B cell (primary cell): Measurements from ENCODE around the gene ZSWIM3. TPM values are rescaled to one million over a fixed set of nuclear protein-coding genes. Genes with fewer than 3 reads are reported as not detected.

ENCODE experiments used
- ATAC-seq: fragments of 200-7000 bp; cut with Tn5 transposase; one replicate; pipeline ENCODE4 v1.10.0; 2021; ENCODE audit warnings: low read depth, mild to moderate bottlenecking, moderate number of reproducible peaks, moderate library complexity
- CTCF ChIA-PET: fragments of 350-600 bp; sonication (Branson Sonifier 250); formaldehyde crosslinking; loops from one replicate; lab custom pipeline; 2021; ENCODE audit warnings: antibody characterized with exemption, inconsistent platforms; lab: Charles Lee
- POLR2A ChIA-PET: fragments of 350-600 bp; sonication (Branson Sonifier 250); formaldehyde crosslinking; loops from one replicate; lab custom pipeline; 2021; ENCODE audit warnings: antibody characterized with exemption; lab: Charles Lee
- DNase-seq: peaks from one replicate; pipeline ENCODE4 v3.0.0; 2013
- H2AFZ ChIP-seq: 2 replicates; pipeline ENCODE4 v1.6.1; 2012; ENCODE audit warnings: mild to moderate bottlenecking, low read depth, low read length; ENCODE audit not compliant: insufficient read depth, poor library complexity, severe bottlenecking
- H3K27ac ChIP-seq, 2 donors: 1 replicate in 1 of 2; 2 replicates in 1 of 2; pipeline ENCODE4 v1.5.1; 2012 to 2013; ENCODE audit warnings: low read length in 2 of 2, mild to moderate bottlenecking in 2 of 2, moderate library complexity in 1 of 2
- H3K27me3 ChIP-seq, 4 experiments: fragments of 200-600 bp in 1 of 4; sonication (generic) in 1 of 4; replicated peaks in 1 of 4; 1 replicate in 2 of 4; 2 replicates in 2 of 4; pipeline versions ENCODE4 v1.6.1 to v1.7.0; 2013 to 2016; ENCODE audit warnings: low read length in 3 of 4, mild to moderate bottlenecking in 2 of 4, mixed read lengths in 1 of 4, moderate library complexity in 1 of 4; ENCODE audit not compliant: insufficient read depth in 4 of 4, control insufficient read depth in 3 of 4; ENCODE audit errors: control extremely low read depth in 1 of 4
- H3K36me3 ChIP-seq, 2 experiments: replicated peaks in 1 of 2; 1 replicate in 1 of 2; 2 replicates in 1 of 2; pipeline versions ENCODE4 v1.6.1 to v1.7.1; 2013; ENCODE audit warnings: low read length in 1 of 2; ENCODE audit not compliant: insufficient read depth in 2 of 2, control insufficient read depth in 1 of 2; ENCODE audit errors: control extremely low read depth in 1 of 2, extremely low read depth in 1 of 2
- H3K4me1 ChIP-seq, 2 donors: fragments of 200-600 bp in 1 of 2; sonication (generic) in 1 of 2; 1 replicate in 1 of 2; 2 replicates in 1 of 2; pipeline versions ENCODE4 v1.5.1 to v1.6.1; 2013 to 2017; ENCODE audit warnings: low read length in 2 of 2; ENCODE audit not compliant: control insufficient read depth in 2 of 2, insufficient read depth in 2 of 2
- H3K4me2 ChIP-seq: replicated peaks from 2 replicates; pipeline ENCODE3; 2012; ENCODE audit warnings: mild to moderate bottlenecking, low read depth, low read length; ENCODE audit not compliant: poor library complexity, severe bottlenecking
- H3K4me3 ChIP-seq, 5 experiments: fragments of 200-600 bp in 1 of 5; sonication (generic) in 1 of 5; 1 replicate in 3 of 5; 2 replicates in 2 of 5; pipeline versions ENCODE4 v1.5.1 to v1.7.0; 2011 to 2016; ENCODE audit warnings: low read length in 4 of 5, mild to moderate bottlenecking in 4 of 5, low read depth in 2 of 5, control low read depth in 1 of 5, moderate library complexity in 1 of 5; ENCODE audit not compliant: insufficient read depth in 1 of 5; ENCODE audit errors: control extremely low read depth in 1 of 5, extremely low read depth in 1 of 5
- H3K79me2 ChIP-seq: fragments of 200-600 bp; sonication (generic); one replicate; pipeline ENCODE4 v1.6.0; 2016; ENCODE audit warnings: low read length; ENCODE audit not compliant: control insufficient read depth, insufficient read depth
- H3K9ac ChIP-seq: fragments of 200-600 bp; sonication (generic); 2 replicates; pipeline ENCODE4 v1.6.1; 2017; ENCODE audit warnings: mild to moderate bottlenecking, low read length, moderate library complexity
- H3K9me3 ChIP-seq, 3 donors: one replicate each; pipeline versions ENCODE4 v1.6.1 to v1.7.1; 2013; ENCODE audit warnings: low read length in 2 of 3; ENCODE audit not compliant: control insufficient read depth in 2 of 3, insufficient read depth in 1 of 3; ENCODE audit errors: control extremely low read depth in 1 of 3
- H4K20me1 ChIP-seq: 2 replicates; pipeline ENCODE4 v1.6.0; 2012; ENCODE audit warnings: mild to moderate bottlenecking, low read length; ENCODE audit not compliant: insufficient read depth, control insufficient read depth, poor library complexity, severe bottlenecking
- H3K27ac Mint-ChIP-seq: one replicate; pipeline ENCODE4 v1.8.0; 2021; ENCODE audit warnings: mixed read lengths
- H3K27me3 Mint-ChIP-seq: one replicate; pipeline ENCODE4 v1.8.0; 2021; ENCODE audit warnings: mixed read lengths
- H3K4me1 Mint-ChIP-seq: one replicate; pipeline ENCODE4 v1.8.0; 2021; ENCODE audit warnings: mixed read lengths
- H3K4me3 Mint-ChIP-seq: one replicate; pipeline ENCODE4 v1.8.0; 2021; ENCODE audit warnings: mixed read lengths
- H3K9me3 Mint-ChIP-seq: one replicate; pipeline ENCODE4 v1.8.0; 2022; ENCODE audit warnings: mixed read lengths; ENCODE audit not compliant: insufficient read depth
- CTCF ChIP-seq: fragments of 200-600 bp; IDR thresholded peaks from one replicate; pipeline ENCODE4 v1.8.0; 2022; ENCODE audit warnings: antibody characterized with exemption, mild to moderate bottlenecking
- EZH2 ChIP-seq: IDR thresholded peaks from 2 replicates; pipeline ENCODE4 v1.6.1; 2012; ENCODE audit warnings: borderline replicate concordance, low read depth, mild to moderate bottlenecking, moderate library complexity, low read length; ENCODE audit not compliant: insufficient read depth, poor library complexity, severe bottlenecking
- WGBS: methylation state at CpG from one replicate; pipeline ENCODE4 v1.1.5; 2013; ENCODE audit warnings: missing lambda C conversion rate; ENCODE audit not compliant: insufficient coverage; 5-methylcytosine and 5-hydroxymethylcytosine counted together
- intact Hi-C: fragments of 100-400 bp; cut with micrococcal nuclease; formaldehyde crosslinking; loops from one replicate; pipeline ENCODE4 v1.10.0; 2022
- polyA plus RNA-seq: library from polyadenylated mRNA; depleted of rRNA; stranded (reverse); fragments of >200 nt; gene quantifications from 2 replicates; pipeline ENCODE4 v1.2.3, GENCODE V29; 2012
- total RNA-seq, 2 donors: library from RNA; stranded (reverse); fragments of 120-200 nt in 1 of 2; gene quantifications; 1 replicate in 1 of 2; 2 replicates in 1 of 2; pipeline versions ENCODE4 v1.2.3 to v1.2.4, GENCODE V29; 2013 to 2022

The ZSWIM3 gene
- total and polyA plus RNA-seq, 2 donors (not counting 1 experiment from before 2014, with no cell fraction given): 4.0 to 7.1 TPM

GRCh38 chr20:45827030-45827652, 30.3 kb upstream of the ZSWIM3 start, which contains the start of gene TNNC2:
Gene TNNC2 (minus strand): TSS chr20:45827312. CDS start chr20:45827248, 64 bp downstream.
- peaks cover 16% of the 10 kb centered on the region for H3K27me3 Mint-ChIP-seq
- H3K27ac Mint-ChIP-seq: no peak within 1 kb of the TSS
- ATAC-seq: no peak
- no peak within 1 kb of the TSS for H3K4me3 ChIP-seq
- H3K4me3 Mint-ChIP-seq: no peak within 1 kb of the TSS
- ChIA-PET CTCF (interaction anchor here (1.5 kb wide), 1 partner anchor 63 kb away, joined by 4 read pairs; no protein-coding TSS in a partner anchor), POLR2A (no interaction called here)
- no peak within 1 kb of the TSS for H3K4me2 ChIP-seq
- no peak within 1 kb of the TSS for H3K9ac ChIP-seq
- peaks cover 0 to 2% (median 0%) of the 10 kb centered on the region in 3 donors for H3K9me3 ChIP-seq
- peaks cover 19% of the 10 kb centered on the region for H3K4me1 Mint-ChIP-seq
- no peak within 1 kb of the TSS for H2AFZ ChIP-seq
- 99% methylated on average over 7 of the region's 8 CpGs for WGBS
- no peak within 1 kb of the TSS for H3K27ac ChIP-seq
- peaks cover 17 to 23% of the 10 kb centered on the region in 2 donors for H3K4me1 ChIP-seq
- no peak for TF ChIP-seq CTCF
- no peaks in the 10 kb centered on the region for H3K9me3 Mint-ChIP-seq
- intact Hi-C loops: no loop called here
- H3K36me3 ChIP-seq: no peaks in the 10 kb centered on the region
- no peak for DNase-seq
- no peaks in the 10 kb centered on the region for H3K79me2 ChIP-seq
- no peaks in the 10 kb centered on the region for H4K20me1 ChIP-seq
- peaks cover 0 to 17% (median 7%) of the 10 kb centered on the region in 4 experiments for H3K27me3 ChIP-seq

- H2AFZ ChIP-seq: no peak overlapping the region
- H3K4me1 ChIP-seq: peaks cover 14 to 19% of the 10 kb centered on the region in 2 donors
- peaks cover 16% of the 10 kb centered on the region for H3K4me1 Mint-ChIP-seq
- POLR2A ChIA-PET: no interaction called here
- no peak overlapping the region for H3K4me2 ChIP-seq
- peaks cover 0 to 2% (median 0%) of the 10 kb centered on the region in 3 donors for H3K9me3 ChIP-seq
- H3K27me3 ChIP-seq: peaks cover 0 to 11% (median 5%) of the 10 kb centered on the region in 4 experiments
- H3K27ac Mint-ChIP-seq: no peak overlapping the region
- ATAC-seq (no peak), DNase-seq (no peak)
- H3K36me3 ChIP-seq: no peaks in the 10 kb centered on the region
- CTCF ChIA-PET: interaction anchor here (0.6 to 1.0 kb wide), 2 partner anchors 62 to 376 kb away, joined by 3 to 4 read pairs; no protein-coding TSS in a partner anchor
- no peaks in the 10 kb centered on the region for H3K79me2 ChIP-seq
- no peak overlapping the region for H3K27ac ChIP-seq
- H3K4me3 Mint-ChIP-seq: no peak overlapping the region
- 92% methylated on average over 4 of the region's 6 CpGs for whole genome bisulfite sequencing
- peaks cover 13% of the 10 kb centered on the region for H3K27me3 Mint-ChIP-seq
- TF ChIP-seq EZH2 (no peak), CTCF (no peak)
- no peaks in the 10 kb centered on the region for H3K9me3 Mint-ChIP-seq
- no peaks in the 10 kb centered on the region for H4K20me1 ChIP-seq
- intact Hi-C loops: no loop called here
- no peak overlapping the region for H3K9ac ChIP-seq
- no peak overlapping the region for H3K4me3 ChIP-seq
These were observed 29.7 kb upstream of the ZSWIM3 start for GRCh38 chr20:45827712-45828111.
